Astrocyte (in vitro differentiated cells and primary cell): Measurements from ENCODE around the gene TCHH. TPM values are rescaled to one million over a fixed set of nuclear protein-coding genes. Genes with fewer than 3 reads are reported as not detected.

Experiments
- DNase-seq: peaks from one replicate; pipeline ENCODE4 v3.0.0-alpha.2; 2010; ENCODE audit warnings: low read depth
- FAIRE-seq: peaks from 2 replicates; lab custom pipeline; 2011; peaks lifted over from hg19 to GRCh38; lab: Jason Lieb, UNC
- H2AFZ ChIP-seq: 2 replicates; pipeline ENCODE4 v1.6.0; 2012; ENCODE audit warnings: low read depth, low read length, inconsistent platforms
- H3K27ac ChIP-seq: 2 replicates; pipeline ENCODE4 v1.5.1; 2011; ENCODE audit warnings: low read depth, low read length, inconsistent platforms
- H3K27me3 ChIP-seq: 2 replicates; pipeline ENCODE4 v1.6.0; 2011; ENCODE audit warnings: low read length, inconsistent platforms; ENCODE audit not compliant: insufficient read depth
- H3K36me3 ChIP-seq: 2 replicates; pipeline ENCODE4 v1.5.1; 2011; ENCODE audit warnings: low read length, inconsistent platforms; ENCODE audit not compliant: insufficient read depth
- H3K4me1 ChIP-seq: 2 replicates; pipeline ENCODE4 v1.5.1; 2011; ENCODE audit warnings: low read length, inconsistent platforms; ENCODE audit not compliant: insufficient read depth
- H3K4me2 ChIP-seq: 2 replicates; pipeline ENCODE4 v1.6.0; 2012; ENCODE audit warnings: low read length, inconsistent platforms
- H3K4me3 ChIP-seq: 2 replicates; pipeline ENCODE4 v1.5.1; 2011; ENCODE audit warnings: low read depth, mild to moderate bottlenecking, low read length, inconsistent platforms; ENCODE audit not compliant: insufficient read depth
- H3K79me2 ChIP-seq: 2 replicates; pipeline ENCODE4 v1.6.0; 2012; ENCODE audit warnings: mild to moderate bottlenecking, low read length, inconsistent platforms; ENCODE audit not compliant: insufficient read depth
- H3K9ac ChIP-seq: 2 replicates; pipeline ENCODE4 v1.6.0; 2012; ENCODE audit warnings: mild to moderate bottlenecking, low read length, inconsistent platforms
- H3K9me3 ChIP-seq: 2 replicates; pipeline ENCODE4 v1.5.1; 2012; ENCODE audit warnings: low read depth, mild to moderate bottlenecking, low read length, inconsistent platforms; ENCODE audit not compliant: insufficient read depth
- H4K20me1 ChIP-seq: 2 replicates; pipeline ENCODE4 v1.6.0; 2012; ENCODE audit warnings: low read length, inconsistent platforms; ENCODE audit not compliant: insufficient read depth
- H3K27ac Mint-ChIP-seq: one replicate; pipeline ENCODE4 v1.8.0; 2021; ENCODE audit warnings: mild to moderate bottlenecking, mixed read lengths; ENCODE audit not compliant: unreplicated experiment
- H3K27me3 Mint-ChIP-seq: one replicate; pipeline ENCODE4 v1.8.0; 2021; ENCODE audit warnings: low read depth, mixed read lengths; ENCODE audit not compliant: unreplicated experiment
- H3K36me3 Mint-ChIP-seq: one replicate; pipeline ENCODE4 v1.8.0; 2021; ENCODE audit warnings: low read depth, mixed read lengths; ENCODE audit not compliant: unreplicated experiment
- H3K4me1 Mint-ChIP-seq: one replicate; pipeline ENCODE4 v1.8.0; 2021; ENCODE audit warnings: low read depth, mixed read lengths; ENCODE audit not compliant: unreplicated experiment
- H3K4me3 Mint-ChIP-seq: one replicate; pipeline ENCODE4 v1.8.0; 2021; ENCODE audit warnings: mild to moderate bottlenecking, moderate library complexity, mixed read lengths; ENCODE audit not compliant: unreplicated experiment
- H3K9me3 Mint-ChIP-seq: one replicate; pipeline ENCODE4 v1.8.0; 2021; ENCODE audit warnings: mild to moderate bottlenecking, mixed read lengths; ENCODE audit not compliant: unreplicated experiment
- EZH2 ChIP-seq: IDR thresholded peaks from 2 replicates; pipeline ENCODE4 v1.6.1; 2012; ENCODE audit warnings: mild to moderate bottlenecking, low read length, inconsistent platforms; ENCODE audit not compliant: insufficient read depth
- total RNA-seq: library from RNA; stranded (reverse); gene quantifications from 2 replicates; pipeline ENCODE4 v1.2.1, GENCODE V29; 2021
- TF ChIP-seq, protein P1 (sequence below): IDR thresholded peaks from 2 replicates; pipeline ENCODE4 v1.5.1; 2011; ENCODE audit warnings: low read depth, mild to moderate bottlenecking, inconsistent platforms, low read length, moderate library complexity; ENCODE audit not compliant: insufficient read depth

Gene TCHH
- total RNA-seq, 1 donor from 2014 or later = 0.86 TPM

- FAIRE-seq (no peak), DNase-seq (no peak)
- Histone ChIP-seq H2AFZ (peak overlapping the region; percentile 91), H3K27me3 (peaks cover 88% of the 10 kb centered on the region), H3K4me1 (peaks cover 22% of the 10 kb centered on the region), H3K4me3 (peak overlapping the region; percentile 56), H3K27ac (no peak overlapping the region), H3K4me2 (peak overlapping the region; percentile 88), H3K36me3 (no peaks in the 10 kb centered on the region), H3K9ac (no peak overlapping the region), H3K9me3 (peaks cover 15% of the 10 kb centered on the region), H4K20me1 (no peaks in the 10 kb centered on the region), H3K79me2 (no peaks in the 10 kb centered on the region)
- no peak for TF ChIP-seq EZH2
- TF ChIP-seq, protein P1, sequence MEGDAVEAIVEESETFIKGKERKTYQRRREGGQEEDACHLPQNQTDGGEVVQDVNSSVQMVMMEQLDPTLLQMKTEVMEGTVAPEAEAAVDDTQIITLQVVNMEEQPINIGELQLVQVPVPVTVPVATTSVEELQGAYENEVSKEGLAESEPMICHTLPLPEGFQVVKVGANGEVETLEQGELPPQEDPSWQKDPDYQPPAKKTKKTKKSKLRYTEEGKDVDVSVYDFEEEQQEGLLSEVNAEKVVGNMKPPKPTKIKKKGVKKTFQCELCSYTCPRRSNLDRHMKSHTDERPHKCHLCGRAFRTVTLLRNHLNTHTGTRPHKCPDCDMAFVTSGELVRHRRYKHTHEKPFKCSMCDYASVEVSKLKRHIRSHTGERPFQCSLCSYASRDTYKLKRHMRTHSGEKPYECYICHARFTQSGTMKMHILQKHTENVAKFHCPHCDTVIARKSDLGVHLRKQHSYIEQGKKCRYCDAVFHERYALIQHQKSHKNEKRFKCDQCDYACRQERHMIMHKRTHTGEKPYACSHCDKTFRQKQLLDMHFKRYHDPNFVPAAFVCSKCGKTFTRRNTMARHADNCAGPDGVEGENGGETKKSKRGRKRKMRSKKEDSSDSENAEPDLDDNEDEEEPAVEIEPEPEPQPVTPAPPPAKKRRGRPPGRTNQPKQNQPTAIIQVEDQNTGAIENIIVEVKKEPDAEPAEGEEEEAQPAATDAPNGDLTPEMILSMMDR = no peak
- Mint-ChIP-seq H3K9me3 (peaks cover 11% of the 10 kb centered on the region), H3K4me1 (peaks cover 4% of the 10 kb centered on the region), H3K36me3 (no peaks in the 10 kb centered on the region), H3K4me3 (no peak overlapping the region), H3K27me3 (peaks cover 21% of the 10 kb centered on the region), H3K27ac (no peak overlapping the region)
These were observed 5.3 kb downstream of the TCHH start for GRCh38 chr1:152109998-152110294.

DNA sequence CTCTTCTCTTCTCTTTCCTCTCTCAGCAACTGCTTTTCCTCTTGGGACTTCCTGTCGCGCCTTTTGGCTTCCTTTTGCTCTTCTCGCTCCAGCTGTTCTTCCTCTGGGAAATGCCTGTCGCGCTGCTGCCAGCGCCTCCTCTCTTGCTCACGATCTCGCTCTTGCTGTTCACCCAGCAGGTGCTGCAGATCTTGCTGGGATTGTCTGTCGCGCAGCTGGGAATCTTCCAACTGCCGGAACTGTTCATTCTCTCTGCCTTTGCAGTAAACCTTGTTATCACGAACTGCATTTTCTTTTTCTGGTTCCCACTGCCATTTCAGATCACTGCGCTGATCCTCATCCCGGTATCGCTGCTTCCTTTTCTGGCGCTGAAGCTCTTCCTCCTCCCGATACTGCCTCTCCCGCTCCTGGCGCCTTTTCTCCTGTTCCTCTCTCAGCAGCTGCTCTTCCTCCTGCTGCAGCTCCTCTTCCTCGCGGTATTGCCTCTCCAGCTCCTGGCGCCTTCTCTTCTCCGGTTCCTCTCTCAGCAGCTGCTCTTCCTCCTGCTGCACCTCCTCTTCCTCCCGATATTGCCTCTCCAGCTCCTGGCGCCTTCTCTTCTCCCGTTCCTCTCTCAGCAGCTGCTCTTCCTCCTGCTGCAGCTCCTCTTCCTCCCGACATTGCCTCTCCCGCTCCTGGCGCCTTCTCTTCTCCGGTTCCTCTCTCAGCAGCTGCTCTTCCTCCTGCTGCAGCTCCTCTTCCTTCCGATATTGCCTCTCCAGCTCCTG is 5.8 kb downstream of the TCHH start:
- no peak overlapping the region for H3K4me3 Mint-ChIP-seq
- peaks cover 11% of the 10 kb centered on the region for H3K9me3 Mint-ChIP-seq
- Histone ChIP-seq H3K4me2 (peak overlapping the region; percentile 88), H3K4me3 (peak overlapping the region; percentile 56), H4K20me1 (no peaks in the 10 kb centered on the region), H2AFZ (peak overlapping the region; percentile 14), H3K4me1 (peaks cover 22% of the 10 kb centered on the region), H3K9ac (no peak overlapping the region), H3K9me3 (peaks cover 15% of the 10 kb centered on the region), H3K36me3 (no peaks in the 10 kb centered on the region), H3K27me3 (peaks cover 83% of the 10 kb centered on the region), H3K27ac (no peak overlapping the region), H3K79me2 (no peaks in the 10 kb centered on the region)
- no peaks in the 10 kb centered on the region for H3K36me3 Mint-ChIP-seq
- no peak for FAIRE-seq
- H3K27ac Mint-ChIP-seq = no peak overlapping the region
- no peak for DNase-seq
- no peak for TF ChIP-seq EZH2
- H3K4me1 Mint-ChIP-seq = peaks cover 4% of the 10 kb centered on the region
- H3K27me3 Mint-ChIP-seq = peaks cover 26% of the 10 kb centered on the region

DNA sequence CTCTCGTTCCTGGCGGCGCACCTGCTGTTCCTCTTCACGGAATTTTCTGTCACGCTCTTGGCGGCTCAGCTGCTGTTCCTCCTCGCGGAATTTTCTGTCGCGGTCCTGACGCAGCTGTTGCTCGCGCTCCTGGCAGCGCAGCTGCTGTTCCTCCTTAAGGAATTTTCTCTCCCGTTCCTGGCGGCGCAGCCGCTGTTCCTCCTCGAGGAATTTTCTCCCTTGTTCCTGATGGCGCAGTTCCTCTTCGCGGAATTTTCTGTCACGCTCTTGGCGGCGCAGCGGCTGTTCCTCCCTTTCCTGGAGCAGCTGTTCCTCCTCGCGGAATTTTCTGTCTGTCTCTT is 6.4 kb downstream of the TCHH start:
- TF ChIP-seq, protein P1 = no peak
- TF ChIP-seq EZH2 = peak; percentile 24
- Mint-ChIP-seq H3K36me3 (no peaks in the 10 kb centered on the region), H3K27me3 (peaks cover 27% of the 10 kb centered on the region), H3K4me3 (no peak overlapping the region), H3K4me1 (peaks cover 4% of the 10 kb centered on the region), H3K9me3 (peaks cover 11% of the 10 kb centered on the region), H3K27ac (no peak overlapping the region)
- Histone ChIP-seq H3K4me1 (peaks cover 22% of the 10 kb centered on the region), H3K4me2 (peak overlapping the region; percentile 88), H3K27me3 (peaks cover 77% of the 10 kb centered on the region), H3K9me3 (peaks cover 15% of the 10 kb centered on the region), H2AFZ (no peak overlapping the region), H3K79me2 (no peaks in the 10 kb centered on the region), H3K36me3 (no peaks in the 10 kb centered on the region), H3K9ac (no peak overlapping the region), H4K20me1 (no peaks in the 10 kb centered on the region), H3K27ac (no peak overlapping the region), H3K4me3 (no peak overlapping the region)
- DNase-seq (no peak), FAIRE-seq (no peak)
